ENCODE measurements around the gene PRKAG3.
"Not testable (repeated sequence)": the region's sequence is repeated elsewhere in the genome, so short reads cannot be mapped to it uniquely, and the experiment has no call there.

PRKAG3 gene

GRCh38 chr2:218780046-218780445, 51.6 kb downstream of the PRKAG3 start:
- DNase-seq: no peak

GRCh38 chr2:218777276-218777990, 54.2 kb downstream of the PRKAG3 start:
- DNase-seq: no peak

- DNase-seq: no peak
Measured at GRCh38 chr2:218776488-218776887, 55.1 kb downstream of the PRKAG3 start.

- DNase-seq: no peak
Measured at GRCh38 chr2:218773881-218774280, 57.7 kb downstream of the PRKAG3 start.

GRCh38 chr2:218772759-218773158, 58.8 kb downstream of the PRKAG3 start:
- DNase-seq: not testable (repeated sequence)
